ENCODE results near the gene CRMP1. TPM values are rescaled to one million over a fixed set of nuclear protein-coding genes. Genes with fewer than 3 reads are reported as not detected.

The CRMP1 gene
- polyA plus RNA-seq (2013, experiment 1 of 4): 135 TPM
- 150 TPM for polyA plus RNA-seq (2013, experiment 2 of 4)
- 88.5 TPM for polyA plus RNA-seq (2013, experiment 3 of 4)
- 111 TPM for polyA plus RNA-seq (2013, experiment 4 of 4)

- Histone ChIP-seq H3K4me1 (ENCODE audit: control insufficient read depth, insufficient read depth, low read length) (peaks cover 9% of the 10 kb centered on the region), H3K4me3 (ENCODE audit: insufficient read depth, low read depth, low read length) (peak within 1 kb of the TSS; percentile 20), H3K27ac (ENCODE audit: insufficient read depth, low read depth, low read length, poor library complexity, severe bottlenecking) (no peak within 1 kb of the TSS), H3K9me3 (ENCODE audit: control insufficient read depth, low read length) (no peaks in the 10 kb centered on the region), H3K27me3 (ENCODE audit: control insufficient read depth, insufficient read depth, low read length, poor library complexity, severe bottlenecking) (peaks cover 94% of the 10 kb centered on the region), H3K36me3 (ENCODE audit: control insufficient read depth, insufficient read depth, low read length) (no peaks in the 10 kb centered on the region)
- 4 to 5% methylated on average over 66 to 67 of the region's 67 CpGs for WGBS, 2 experiments
These were observed at the start of gene CRMP1 for GRCh38 chr4:5893004-5893580. CRMP1 (minus strand) TSS chr4:5893086; CDS start chr4:5892969, 117 bp downstream.

DNA sequence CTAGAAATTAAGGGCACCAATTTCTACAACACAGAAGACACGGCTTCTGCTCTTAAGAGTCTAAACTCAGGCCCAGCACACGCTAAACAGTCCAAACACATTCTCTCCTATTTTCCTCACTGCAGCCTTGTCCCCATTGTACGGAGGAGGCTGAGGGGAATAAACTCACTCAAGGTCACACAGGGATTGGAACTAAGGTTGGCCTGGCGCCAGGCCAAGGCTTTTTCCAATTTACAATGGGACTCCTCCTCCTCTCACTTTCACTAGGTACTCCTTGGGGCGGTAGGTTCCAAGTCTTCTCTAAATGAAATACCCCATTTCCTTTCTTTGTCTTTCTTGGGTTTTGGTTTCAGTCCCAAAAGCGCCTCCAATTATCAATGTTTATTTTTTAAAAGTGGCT is 48.7 kb upstream of the CRMP1 start:
- 92 to 95% methylated on average over 6 of the region's 6 CpGs for WGBS, 2 experiments
- no peak overlapping the region for H3K4me3 ChIP-seq (ENCODE audit: insufficient read depth, low read depth, low read length)

DNA sequence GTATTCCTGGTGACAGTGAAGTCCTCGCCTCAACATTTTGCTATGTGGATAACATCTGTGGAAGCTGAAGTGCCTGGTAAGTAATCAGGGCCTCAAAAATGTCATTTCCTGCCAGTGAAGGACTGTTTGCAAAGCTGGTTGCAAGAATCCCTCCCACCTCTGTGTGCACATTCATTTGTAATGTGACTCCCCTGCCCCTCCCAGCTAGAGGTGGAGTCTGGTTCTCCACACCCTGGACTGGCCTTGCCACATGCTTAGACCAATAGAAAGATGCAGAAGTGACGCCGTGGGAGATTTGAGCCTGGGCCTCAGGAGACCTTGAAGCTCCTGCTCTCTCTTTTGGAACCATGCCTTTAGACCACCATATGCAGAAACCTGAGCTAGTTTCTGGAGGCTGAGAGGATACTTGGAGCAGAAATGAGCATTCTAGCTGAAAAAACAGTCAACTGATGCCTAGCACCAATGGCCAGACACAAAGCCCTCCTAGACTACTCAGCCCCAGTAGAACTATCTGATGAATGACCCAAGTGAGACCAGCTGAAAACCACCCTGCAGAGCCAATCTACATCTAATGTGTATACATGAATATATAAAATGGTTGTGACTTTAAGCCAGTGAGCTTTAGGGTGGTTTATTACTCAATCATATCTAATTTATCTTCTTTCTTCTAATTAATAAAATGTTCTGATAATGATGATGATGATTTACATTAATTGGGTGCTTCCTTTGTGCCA is 47.8 kb upstream of the CRMP1 start:
- no peak overlapping the region for H3K27ac ChIP-seq (ENCODE audit: insufficient read depth, low read depth, low read length, poor library complexity, severe bottlenecking)
- H3K4me1 ChIP-seq (ENCODE audit: control insufficient read depth, insufficient read depth, low read length): peaks cover 7% of the 10 kb centered on the region
- no peaks in the 10 kb centered on the region for H3K36me3 ChIP-seq (ENCODE audit: control insufficient read depth, insufficient read depth, low read length)
- H3K9me3 ChIP-seq (ENCODE audit: control insufficient read depth, low read length): no peaks in the 10 kb centered on the region
- no peaks in the 10 kb centered on the region for H3K27me3 ChIP-seq (ENCODE audit: control insufficient read depth, insufficient read depth, low read length, poor library complexity, severe bottlenecking)
- 70 to 78% methylated on average over 3 of the region's 3 CpGs for WGBS, 2 experiments
- H3K4me3 ChIP-seq (ENCODE audit: insufficient read depth, low read depth, low read length): no peak overlapping the region

More for the DNA sequence above, 48.7 kb upstream of the CRMP1 start:
- Histone ChIP-seq H3K4me1 (ENCODE audit: control insufficient read depth, insufficient read depth, low read length) (peaks cover 7% of the 10 kb centered on the region), H3K9me3 (ENCODE audit: control insufficient read depth, low read length) (no peaks in the 10 kb centered on the region), H3K27ac (ENCODE audit: insufficient read depth, low read depth, low read length, poor library complexity, severe bottlenecking) (no peak overlapping the region), H3K36me3 (ENCODE audit: control insufficient read depth, insufficient read depth, low read length) (no peaks in the 10 kb centered on the region), H3K27me3 (ENCODE audit: control insufficient read depth, insufficient read depth, low read length, poor library complexity, severe bottlenecking) (no peaks in the 10 kb centered on the region)

DNA sequence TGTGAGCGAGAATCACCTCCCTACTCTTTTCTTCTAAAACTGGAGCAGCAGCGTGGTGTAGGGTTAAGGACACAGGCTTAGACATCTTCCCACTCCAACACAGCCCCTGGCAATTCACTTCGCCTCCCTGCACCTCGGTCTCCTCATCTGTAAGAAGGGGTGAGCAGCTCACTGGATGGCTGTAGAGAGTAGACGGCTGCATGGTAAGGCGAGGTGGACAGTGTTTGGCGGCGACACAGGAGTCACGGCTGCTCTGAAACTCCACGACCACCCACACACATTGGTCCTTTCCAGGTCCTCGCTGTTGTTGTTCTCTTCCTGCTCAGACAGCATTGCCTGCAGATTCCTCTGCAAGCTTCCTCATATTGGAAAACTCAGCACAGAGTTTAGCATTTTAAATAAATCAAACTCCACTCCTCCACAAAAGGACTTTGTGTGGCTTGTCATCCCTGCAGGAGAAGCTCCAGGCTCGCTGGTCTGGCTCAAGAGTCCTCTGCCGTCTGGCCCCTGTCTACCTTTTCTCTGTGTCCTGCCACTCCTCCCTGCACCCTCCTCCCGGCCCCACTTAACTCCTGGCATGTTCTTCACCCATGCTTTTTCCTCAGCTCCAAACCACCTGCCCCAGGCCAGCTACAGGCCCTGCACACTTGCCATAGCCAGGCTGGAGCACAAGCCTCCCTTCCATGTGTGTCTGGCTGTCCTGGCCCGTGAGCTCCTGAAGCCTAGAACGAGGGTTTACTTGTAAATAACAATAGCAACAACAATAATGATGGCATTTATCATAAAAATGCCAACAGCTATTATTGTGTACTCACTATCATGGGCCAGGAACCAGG is 41.3 kb upstream of the CRMP1 start:
- Histone ChIP-seq H3K27ac (ENCODE audit: insufficient read depth, low read depth, low read length, poor library complexity, severe bottlenecking) (no peak overlapping the region), H3K4me3 (ENCODE audit: insufficient read depth, low read depth, low read length) (no peak overlapping the region), H3K36me3 (ENCODE audit: control insufficient read depth, insufficient read depth, low read length) (no peaks in the 10 kb centered on the region), H3K27me3 (ENCODE audit: control insufficient read depth, insufficient read depth, low read length, poor library complexity, severe bottlenecking) (peaks cover 13% of the 10 kb centered on the region), H3K4me1 (ENCODE audit: control insufficient read depth, insufficient read depth, low read length) (no peaks in the 10 kb centered on the region), H3K9me3 (ENCODE audit: control insufficient read depth, low read length) (no peaks in the 10 kb centered on the region)
- WGBS, 2 experiments: 87 to 91% methylated on average over 15 to 16 of the region's 16 CpGs

DNA sequence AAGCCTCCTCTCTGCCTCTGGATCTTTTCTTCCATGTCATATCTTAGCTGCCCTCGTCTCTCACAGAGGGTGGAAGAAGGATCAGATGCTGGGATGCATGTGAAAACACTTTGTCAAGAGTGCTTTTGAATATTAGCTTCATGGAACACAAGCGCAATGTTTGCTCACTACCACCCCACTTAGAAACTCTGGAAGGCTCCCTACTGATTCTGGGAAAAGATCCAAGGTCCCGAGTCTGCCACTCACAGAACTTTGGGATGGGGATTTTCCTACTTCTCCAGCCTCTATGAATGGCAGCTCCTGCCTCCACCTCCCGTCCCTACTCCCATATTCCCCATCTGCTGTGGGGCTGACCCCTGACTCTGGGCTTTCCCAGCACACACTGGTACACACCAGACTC is 40.2 kb upstream of the CRMP1 start:
- H3K4me1 ChIP-seq (ENCODE audit: control insufficient read depth, insufficient read depth, low read length): no peaks in the 10 kb centered on the region
- WGBS, 2 experiments: 72 to 79% methylated on average over 4 of the region's 4 CpGs
- no peaks in the 10 kb centered on the region for H3K9me3 ChIP-seq (ENCODE audit: control insufficient read depth, low read length)
- no peaks in the 10 kb centered on the region for H3K36me3 ChIP-seq (ENCODE audit: control insufficient read depth, insufficient read depth, low read length)
- peaks cover 13% of the 10 kb centered on the region for H3K27me3 ChIP-seq (ENCODE audit: control insufficient read depth, insufficient read depth, low read length, poor library complexity, severe bottlenecking)
- H3K27ac ChIP-seq (ENCODE audit: insufficient read depth, low read depth, low read length, poor library complexity, severe bottlenecking): no peak overlapping the region
- H3K4me3 ChIP-seq (ENCODE audit: insufficient read depth, low read depth, low read length): no peak overlapping the region

DNA sequence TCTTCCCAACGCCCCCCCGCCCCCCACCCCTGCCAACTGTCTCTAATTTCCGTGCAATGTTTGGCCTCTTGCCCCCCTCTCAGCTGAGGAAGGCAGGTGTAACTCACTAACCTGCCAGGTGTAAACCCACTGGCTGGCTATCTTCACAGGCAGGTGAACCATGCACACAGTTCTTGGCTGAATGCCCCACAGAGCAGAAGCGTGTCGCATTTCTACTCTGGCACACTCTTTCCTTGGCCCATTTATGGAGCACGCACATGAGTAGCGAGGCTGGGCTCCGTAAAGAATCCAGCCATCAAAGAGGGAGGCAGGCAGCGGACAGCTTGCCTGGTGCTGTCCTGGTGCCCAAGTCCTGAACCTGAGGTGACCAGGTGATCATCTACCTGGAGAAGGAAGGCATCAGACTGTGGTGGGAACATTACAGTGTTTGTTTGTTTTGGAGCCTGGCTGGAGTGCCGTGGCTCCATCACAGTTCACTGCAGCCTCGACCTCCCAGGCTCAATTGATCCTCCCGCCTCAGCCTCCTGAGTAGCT is 39.2 kb upstream of the CRMP1 start:
- Histone ChIP-seq H3K27ac (ENCODE audit: insufficient read depth, low read depth, low read length, poor library complexity, severe bottlenecking) (no peak overlapping the region), H3K27me3 (ENCODE audit: control insufficient read depth, insufficient read depth, low read length, poor library complexity, severe bottlenecking) (peaks cover 13% of the 10 kb centered on the region), H3K9me3 (ENCODE audit: control insufficient read depth, low read length) (no peaks in the 10 kb centered on the region), H3K4me1 (ENCODE audit: control insufficient read depth, insufficient read depth, low read length) (no peaks in the 10 kb centered on the region), H3K4me3 (ENCODE audit: insufficient read depth, low read depth, low read length) (no peak overlapping the region), H3K36me3 (ENCODE audit: control insufficient read depth, insufficient read depth, low read length) (no peaks in the 10 kb centered on the region)
- WGBS, 2 experiments: 80 to 82% methylated on average over 12 of the region's 12 CpGs

GRCh38 chr4:5931526-5931925 is 38.6 kb upstream of the CRMP1 start:
- no peak overlapping the region for H3K4me3 ChIP-seq (ENCODE audit: insufficient read depth, low read depth, low read length)
- no peak overlapping the region for H3K27ac ChIP-seq (ENCODE audit: insufficient read depth, low read depth, low read length, poor library complexity, severe bottlenecking)
- H3K36me3 ChIP-seq (ENCODE audit: control insufficient read depth, insufficient read depth, low read length): no peaks in the 10 kb centered on the region
- no peaks in the 10 kb centered on the region for H3K4me1 ChIP-seq (ENCODE audit: control insufficient read depth, insufficient read depth, low read length)
- H3K9me3 ChIP-seq (ENCODE audit: control insufficient read depth, low read length): no peaks in the 10 kb centered on the region
- 53 to 55% methylated on average over 9 of the region's 9 CpGs for WGBS, 2 experiments
- H3K27me3 ChIP-seq (ENCODE audit: control insufficient read depth, insufficient read depth, low read length, poor library complexity, severe bottlenecking): peaks cover 13% of the 10 kb centered on the region

- no peaks in the 10 kb centered on the region for H3K36me3 ChIP-seq (ENCODE audit: control insufficient read depth, insufficient read depth, low read length)
- WGBS, 2 experiments: 86% methylated on average over 7 of the region's 7 CpGs
- peaks cover 13% of the 10 kb centered on the region for H3K27me3 ChIP-seq (ENCODE audit: control insufficient read depth, insufficient read depth, low read length, poor library complexity, severe bottlenecking)
- no peak overlapping the region for H3K27ac ChIP-seq (ENCODE audit: insufficient read depth, low read depth, low read length, poor library complexity, severe bottlenecking)
- H3K9me3 ChIP-seq (ENCODE audit: control insufficient read depth, low read length): no peaks in the 10 kb centered on the region
- H3K4me3 ChIP-seq (ENCODE audit: insufficient read depth, low read depth, low read length): no peak overlapping the region
- H3K4me1 ChIP-seq (ENCODE audit: control insufficient read depth, insufficient read depth, low read length): no peaks in the 10 kb centered on the region
These were observed 38.0 kb upstream of the CRMP1 start for GRCh38 chr4:5930876-5931275.

DNA sequence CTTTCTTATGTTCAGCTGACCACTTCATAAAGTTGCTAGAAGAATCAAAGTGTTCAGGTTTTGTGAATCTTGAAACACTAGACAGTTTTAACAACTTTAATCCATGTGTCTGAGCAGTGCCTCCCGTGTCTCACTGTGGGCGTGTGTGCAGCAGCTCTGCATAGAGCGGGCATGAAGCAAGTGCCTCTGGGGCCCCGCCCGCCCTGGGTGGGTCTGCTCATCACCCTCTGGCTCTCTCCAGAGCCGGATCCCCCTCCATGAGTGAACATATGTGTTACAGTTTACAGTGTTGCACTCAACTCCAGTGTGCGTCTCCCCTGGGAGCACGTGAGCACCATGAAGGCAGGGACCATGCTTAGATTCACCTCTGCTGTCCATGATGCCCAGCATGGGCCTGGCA is 37.6 kb upstream of the CRMP1 start:
- Histone ChIP-seq H3K27me3 (ENCODE audit: control insufficient read depth, insufficient read depth, low read length, poor library complexity, severe bottlenecking) (peaks cover 13% of the 10 kb centered on the region), H3K4me3 (ENCODE audit: insufficient read depth, low read depth, low read length) (no peak overlapping the region), H3K4me1 (ENCODE audit: control insufficient read depth, insufficient read depth, low read length) (peaks cover 3% of the 10 kb centered on the region), H3K36me3 (ENCODE audit: control insufficient read depth, insufficient read depth, low read length) (no peaks in the 10 kb centered on the region), H3K9me3 (ENCODE audit: control insufficient read depth, low read length) (no peaks in the 10 kb centered on the region), H3K27ac (ENCODE audit: insufficient read depth, low read depth, low read length, poor library complexity, severe bottlenecking) (no peak overlapping the region)
- WGBS, 2 experiments: 94 to 96% methylated on average over 8 of the region's 8 CpGs
